ENCODE data around the gene KCNH2. TPM values are rescaled to one million over a fixed set of nuclear protein-coding genes. Genes with fewer than 3 reads are reported as not detected.

Gene KCNH2
- total and polyA plus RNA-seq, 2 experiments from 2014 or later = 2.6 to 14.7 TPM

GRCh38 chr7:150918378-150918777 lies 59.7 kb downstream of the KCNH2 start (continued):
- TF ChIP-seq ZNF462 (CRISPR knock-in tag; IDR thresholded peaks at IDR 0.05) (no peak), STAT1 (IDR thresholded peaks at IDR 0.05; ENCODE audit: unreplicated experiment) (no peak), EZH2phosphoT487 (IDR thresholded peaks at IDR 0.05; ENCODE audit: unreplicated experiment) (no peak), REST (IDR thresholded peaks at IDR 0.05; ENCODE audit: unreplicated experiment) (no peak)

- H3K27me3 ChIP-seq (ENCODE audit: insufficient read depth) = no peaks in the 10 kb centered on the region
- H3K4me2 ChIP-seq = no peak overlapping the region
- H3K4me3 ChIP-seq = no peak overlapping the region
- H3K36me3 ChIP-seq (ENCODE audit: insufficient read depth) = no peaks in the 10 kb centered on the region
- 0 out of 2 replicates have a peak, but pooled peaks cover 8% of the 10 kb centered on the region for H3K9me2 ChIP-seq (ENCODE audit: insufficient read depth)
- no peaks in the 10 kb centered on the region for H3K4me1 Mint-ChIP-seq
- no peaks in the 10 kb centered on the region for H4K20me1 ChIP-seq (replicated peaks; ENCODE audit: insufficient read depth)
- H3K4me1 ChIP-seq (ENCODE audit: insufficient read depth) = no peaks in the 10 kb centered on the region
- no peaks in the 10 kb centered on the region for H3K27me3 Mint-ChIP-seq (ENCODE audit: insufficient read depth, low read depth, poor library complexity)
- no peak overlapping the region for H3K4me3 Mint-ChIP-seq
- H3F3A ChIP-seq (replicated peaks; ENCODE audit: low read depth) = no peaks in the 10 kb centered on the region
- no peak overlapping the region for H2AFZ ChIP-seq
- no peak overlapping the region for H3K27ac ChIP-seq (ENCODE audit: low read depth)
- H3K27ac Mint-ChIP-seq = no peak overlapping the region
- ATAC-seq (no peak), DNase-seq (ENCODE audit: low spot score) (no peak)
- no peaks in the 10 kb centered on the region for H3K9me3 Mint-ChIP-seq
- no peaks in the 10 kb centered on the region for H3K36me3 Mint-ChIP-seq (ENCODE audit: low read depth)
- H3K79me2 ChIP-seq (replicated peaks; ENCODE audit: insufficient read depth) = no peaks in the 10 kb centered on the region
- no peak for TF ChIP-seq POLR2AphosphoS5 (IDR thresholded peaks at IDR 0.05; ENCODE audit: low read depth)
- TF ChIP-seq JUNB (IDR thresholded peaks at IDR 0.05; ENCODE audit: unreplicated experiment) = no peak
- TF ChIP-seq ZNF114 (CRISPR knock-in tag; IDR thresholded peaks at IDR 0.05) = no peak
- no peak for TF ChIP-seq EZH2phosphoT487 (IDR thresholded peaks at IDR 0.05; ENCODE audit: unreplicated experiment)
- no peak for TF ChIP-seq CTCF (conservative IDR thresholded peaks at IDR 0.05; ENCODE audit: low read depth in 2 of 2)
- no peak for TF ChIP-seq NANOG (IDR thresholded peaks at IDR 0.05; ENCODE audit: borderline replicate concordance)
- TF ChIP-seq STAT1 (IDR thresholded peaks at IDR 0.05; ENCODE audit: unreplicated experiment) = no peak
- no peak for TF ChIP-seq REST (IDR thresholded peaks at IDR 0.05; ENCODE audit: unreplicated experiment)
These were observed 60.2 kb downstream of the KCNH2 start for GRCh38 chr7:150917969-150918368.

Measured in GM23338 (cell line).